ENCODE results near the gene APOL6.
"Not testable (repeated sequence)": the region's sequence is repeated elsewhere in the genome, so short reads cannot be mapped to it uniquely, and the experiment has no call there.

The APOL6 gene

GRCh38 chr22:35674335-35674734, 26.1 kb downstream of the APOL6 start:
- DNase-seq (ENCODE audit: low spot score) (no peak), FAIRE-seq (no peak)

DNA sequence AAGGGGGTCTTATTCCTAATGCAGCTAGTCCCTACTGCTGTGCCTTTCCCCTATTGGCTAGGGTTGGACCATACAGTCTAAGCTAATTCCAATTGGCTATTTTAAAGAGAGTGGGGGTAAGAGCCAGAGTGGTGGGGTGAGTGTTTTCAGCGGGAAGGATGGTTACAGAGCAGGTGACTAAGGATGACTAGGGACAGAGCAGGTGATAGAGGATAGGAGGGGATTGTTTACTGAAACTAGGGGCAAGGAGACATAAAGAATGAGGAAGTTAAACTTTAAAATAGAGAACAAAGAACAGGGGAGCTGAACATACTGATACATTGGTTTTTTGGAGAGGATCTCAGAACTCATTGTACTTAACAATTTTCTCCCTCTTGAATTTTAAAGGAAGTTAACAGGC, 27.8 kb downstream of the APOL6 start:
- not testable (repeated sequence) for DNase-seq (ENCODE audit: low spot score); FAIRE-seq

DNA sequence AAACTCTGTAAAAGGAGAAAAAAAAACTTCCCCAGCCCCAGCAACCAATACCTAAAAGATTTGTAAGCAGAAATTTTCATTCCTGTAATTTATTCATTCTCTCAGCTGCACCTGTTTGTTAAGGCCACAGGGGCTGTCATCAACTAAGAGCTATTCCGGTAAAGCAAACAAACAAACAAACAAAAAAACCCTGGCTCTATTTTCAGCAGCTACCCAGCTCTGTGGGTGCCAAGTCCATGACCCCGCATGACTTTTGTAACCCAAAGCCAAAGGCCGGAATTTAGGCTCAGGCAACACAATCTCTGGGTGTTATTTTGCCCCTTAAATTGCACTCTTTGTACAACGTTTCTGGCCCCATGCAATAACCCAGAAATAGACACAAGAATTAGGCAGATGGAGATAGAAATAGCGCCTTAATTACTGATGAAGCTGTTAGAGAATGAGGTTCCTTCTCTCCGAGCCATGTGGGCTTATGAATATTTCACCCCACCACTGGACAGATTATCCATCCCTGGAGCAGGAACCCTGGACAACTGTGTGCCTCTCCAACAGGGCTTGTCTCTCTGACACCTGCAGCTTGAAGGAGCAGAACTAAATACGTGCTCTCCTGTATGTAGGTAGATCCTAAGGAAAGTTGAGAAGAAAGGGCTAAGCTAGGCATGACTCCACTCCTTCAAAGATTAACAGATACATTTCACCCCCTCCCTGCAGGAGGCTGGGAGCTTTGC, 29.4 kb downstream of the APOL6 start:
- FAIRE-seq (no peak), DNase-seq (ENCODE audit: low spot score) (no peak)

GRCh38 chr22:35678836-35679235, 30.6 kb downstream of the APOL6 start:
- no peak for DNase-seq (ENCODE audit: low spot score)
- FAIRE-seq = no peak

GRCh38 chr22:35679492-35679891, 31.2 kb downstream of the APOL6 start:
- not testable (repeated sequence) for DNase-seq (ENCODE audit: low spot score); FAIRE-seq

GRCh38 chr22:35681454-35682052, 33.3 kb downstream of the APOL6 start:
- FAIRE-seq (no peak), DNase-seq (ENCODE audit: low spot score) (no peak)

DNA sequence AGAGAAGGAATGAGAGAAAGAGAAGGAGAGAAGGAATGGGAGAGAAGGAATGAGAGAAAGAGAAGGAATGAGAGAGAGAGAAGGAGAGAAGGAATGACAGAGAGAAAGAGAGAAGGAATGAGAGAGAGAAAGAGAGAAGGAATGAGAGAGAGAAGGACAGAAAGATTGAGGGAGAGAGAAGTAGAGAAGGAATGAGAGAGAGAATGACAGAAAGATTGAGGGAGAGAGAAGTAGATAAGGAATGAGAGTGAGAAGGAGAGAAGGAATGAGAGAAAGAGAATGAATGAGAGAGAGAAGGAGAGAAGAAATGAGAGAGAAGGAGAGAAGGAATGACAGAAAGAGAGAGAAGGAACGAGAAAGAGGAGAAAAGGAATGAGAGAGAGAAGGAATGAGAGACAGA, 35.3 kb downstream of the APOL6 start:
- FAIRE-seq (no peak), DNase-seq (ENCODE audit: low spot score) (no peak)

GRCh38 chr22:35684270-35684700, 36.0 kb downstream of the APOL6 start:
- DNase-seq (ENCODE audit: low spot score) (no peak), FAIRE-seq (no peak)

- no peak for FAIRE-seq
- no peak for DNase-seq (ENCODE audit: low spot score)
These were observed 36.5 kb downstream of the APOL6 start for GRCh38 chr22:35684732-35685131.

DNA sequence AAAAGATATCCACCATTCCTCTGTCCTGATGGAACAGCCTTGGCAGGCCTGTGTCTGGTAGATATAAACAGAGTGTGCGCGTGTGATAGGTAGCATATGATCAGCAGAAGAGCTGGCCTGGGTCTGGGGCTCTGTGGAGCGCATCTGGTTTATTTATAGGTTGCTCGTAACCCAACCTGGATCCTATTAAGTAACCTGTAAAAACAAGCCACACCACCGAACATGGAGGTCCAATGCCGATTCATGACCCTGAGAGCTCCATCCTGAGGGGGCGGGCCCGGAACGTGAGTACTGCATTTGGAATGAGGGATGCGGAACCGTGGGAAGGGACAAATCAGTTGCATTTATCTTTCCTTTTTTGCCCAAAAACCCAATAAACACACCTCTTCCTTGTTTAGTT, 37.5 kb downstream of the APOL6 start:
- DNase-seq (ENCODE audit: low spot score) (no peak), FAIRE-seq (no peak)

DNA sequence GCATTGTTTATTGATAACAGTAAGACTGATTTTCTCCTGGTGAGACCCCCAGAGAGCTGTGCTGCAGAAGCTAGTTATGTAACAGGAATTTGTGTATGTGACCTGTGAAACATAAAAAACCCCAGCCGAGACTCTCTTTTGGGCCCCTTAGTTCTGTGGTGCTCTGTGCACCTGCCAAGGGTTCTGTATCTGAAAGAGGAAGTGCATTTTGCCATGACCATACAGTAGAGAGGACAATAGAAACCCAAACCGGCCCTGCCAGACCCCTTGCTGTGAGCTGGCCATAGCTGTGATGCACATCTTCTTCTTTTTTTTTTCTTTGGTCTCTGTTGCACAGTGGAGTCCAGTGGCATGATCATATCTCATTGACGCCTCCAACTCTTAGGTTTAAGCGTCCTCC, 38.1 kb downstream of the APOL6 start:
- FAIRE-seq (no peak), DNase-seq (ENCODE audit: low spot score) (no peak)

DNA sequence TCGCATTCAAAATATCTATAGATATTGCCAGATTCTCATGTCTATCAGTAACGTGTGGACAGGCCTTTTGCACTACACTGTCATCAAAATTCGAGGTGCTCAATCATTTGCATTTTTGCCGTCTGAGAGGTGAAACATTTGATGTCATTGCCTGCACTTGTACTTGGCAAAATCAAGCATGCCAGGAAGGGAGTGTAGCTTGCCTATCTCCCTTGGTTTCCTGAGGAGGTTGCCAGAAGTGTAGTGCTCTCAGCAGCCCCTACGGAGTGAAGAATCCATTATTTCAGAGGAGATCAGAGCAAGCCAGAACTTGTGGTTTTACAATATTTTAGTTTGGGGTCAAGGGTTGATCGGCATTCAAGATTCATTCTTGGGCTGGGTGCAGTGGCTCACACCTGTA, 39.2 kb downstream of the APOL6 start:
- no peak for FAIRE-seq
- no peak for DNase-seq (ENCODE audit: low spot score)

DNA sequence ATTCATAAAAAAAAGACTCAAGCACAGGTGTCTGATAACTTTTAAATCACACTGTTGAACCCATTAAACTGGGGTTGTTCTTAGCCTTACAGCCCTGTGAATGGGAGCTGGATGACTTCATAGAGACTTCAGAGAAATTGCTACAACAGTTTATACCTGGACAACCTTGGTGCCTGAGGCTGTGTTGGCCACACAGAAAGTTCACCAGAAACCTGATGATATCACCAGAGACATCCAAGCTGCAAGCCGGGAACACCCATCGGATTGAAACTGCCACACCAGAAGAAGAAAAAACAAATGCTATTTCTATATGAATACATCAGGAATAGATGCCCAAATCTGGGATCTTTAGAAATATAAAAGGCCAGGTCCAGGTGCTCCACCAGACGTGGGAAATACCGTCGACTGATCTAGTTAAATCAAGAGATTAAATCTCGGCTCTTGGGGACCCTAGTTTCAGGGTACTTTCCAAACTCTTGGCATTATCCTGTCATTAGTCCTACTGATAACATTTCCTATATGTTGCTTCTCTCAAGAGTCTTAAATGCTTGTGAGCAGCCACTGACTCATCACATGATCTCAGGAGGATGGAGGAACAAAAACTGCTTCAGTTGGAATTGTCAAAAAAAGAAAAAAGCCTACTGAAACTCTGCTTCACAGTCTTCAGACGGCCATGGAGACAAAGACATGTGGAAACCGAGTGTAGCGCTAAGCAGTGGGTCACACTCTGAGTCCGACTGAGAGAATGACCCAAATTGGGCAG, 40.8 kb downstream of the APOL6 start:
- DNase-seq (ENCODE audit: low spot score) (no peak), FAIRE-seq (no peak)

- no peak for DNase-seq (ENCODE audit: low spot score)
These were observed 41.8 kb downstream of the APOL6 start for GRCh38 chr22:35690001-35690400.

GRCh38 chr22:35695202-35695601, 47.0 kb downstream of the APOL6 start:
- no peak for FAIRE-seq
- DNase-seq (ENCODE audit: low spot score) = no peak

More at GRCh38 chr22:35690001-35690400, 41.8 kb downstream of the APOL6 start:
- no peak for FAIRE-seq

GRCh38 chr22:35697142-35697541, 48.9 kb downstream of the APOL6 start:
- DNase-seq (ENCODE audit: low spot score) = no peak
- peak; percentile 98 for FAIRE-seq

- DNase-seq (ENCODE audit: low spot score) = not testable (repeated sequence)
- peak; percentile 58 for FAIRE-seq
These were observed 51.6 kb downstream of the APOL6 start for GRCh38 chr22:35699852-35700251.

- no peak for DNase-seq (ENCODE audit: low spot score)
- no peak for FAIRE-seq
These were observed 55.8 kb downstream of the APOL6 start for GRCh38 chr22:35703861-35704584.

DNA sequence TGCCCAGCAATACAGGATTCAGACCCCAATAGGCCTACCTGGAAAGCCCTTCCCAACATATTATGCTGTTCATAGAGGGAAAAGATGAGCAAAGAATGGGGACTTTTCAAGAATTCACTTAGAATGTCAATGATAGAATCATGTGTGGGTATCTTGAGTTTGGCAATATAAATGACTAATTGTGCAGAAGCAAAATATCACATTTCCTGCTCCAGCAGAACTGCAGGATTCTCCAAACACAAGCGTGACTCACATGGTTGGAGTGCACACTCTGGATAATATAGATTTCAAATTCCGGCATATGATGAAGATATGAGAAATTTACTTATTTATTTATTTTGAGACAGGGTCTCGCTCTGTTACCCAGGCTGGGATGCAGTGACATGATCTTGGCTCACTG, 56.9 kb downstream of the APOL6 start:
- FAIRE-seq (no peak), DNase-seq (ENCODE audit: low spot score) (no peak)

- no peak for FAIRE-seq
- no peak for DNase-seq (ENCODE audit: low spot score)
These were observed 60.2 kb downstream of the APOL6 start for GRCh38 chr22:35708453-35708852.

GRCh38 chr22:35708917-35709316, 60.7 kb downstream of the APOL6 start:
- no peak for FAIRE-seq

GRCh38 chr22:35711336-35711735, 63.1 kb downstream of the APOL6 start:
- FAIRE-seq (no peak), DNase-seq (ENCODE audit: low spot score) (no peak)

More at GRCh38 chr22:35708917-35709316, 60.7 kb downstream of the APOL6 start:
- no peak for DNase-seq (ENCODE audit: low spot score)
